Measurements from ENCODE around the gene SNAPC4.

Gene SNAPC4

DNA sequence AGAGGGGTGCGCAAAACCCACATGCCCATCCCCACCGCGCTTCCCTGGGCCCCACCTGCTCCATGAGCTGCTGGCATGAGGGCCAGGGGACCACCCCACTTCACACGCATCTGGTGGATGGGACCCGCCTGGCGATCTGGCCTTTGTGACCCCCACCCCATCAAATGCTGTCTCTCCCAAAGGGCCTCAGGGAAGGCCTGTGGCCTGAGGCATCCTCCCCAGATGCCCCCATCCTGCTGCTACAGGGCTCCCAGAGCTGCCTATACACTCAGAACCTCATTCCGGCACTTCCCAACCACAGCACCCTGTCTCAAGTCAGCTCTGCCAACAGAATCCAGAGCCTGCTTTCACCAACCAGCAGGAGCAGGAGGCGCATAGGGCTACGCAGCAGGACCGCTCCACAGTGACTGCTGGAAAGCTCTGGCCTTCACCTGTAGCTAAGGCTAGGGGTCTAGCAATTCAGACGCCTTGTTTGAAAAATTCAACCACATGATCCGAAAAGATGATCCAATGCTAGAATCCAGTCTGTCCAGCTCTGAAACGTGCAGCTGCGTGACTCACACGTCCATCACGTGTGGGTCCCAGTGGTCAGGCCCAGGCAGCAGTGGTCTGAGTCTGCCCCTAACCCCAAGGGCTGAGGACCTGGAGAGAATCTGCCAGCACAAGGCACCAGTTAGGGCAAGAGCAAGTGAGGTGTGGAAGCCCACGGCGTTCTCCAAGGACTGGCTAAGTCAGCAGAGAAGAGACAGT, 1.4 kb upstream of the SNAPC4 start:
- TF ChIP-seq, protein P1, sequence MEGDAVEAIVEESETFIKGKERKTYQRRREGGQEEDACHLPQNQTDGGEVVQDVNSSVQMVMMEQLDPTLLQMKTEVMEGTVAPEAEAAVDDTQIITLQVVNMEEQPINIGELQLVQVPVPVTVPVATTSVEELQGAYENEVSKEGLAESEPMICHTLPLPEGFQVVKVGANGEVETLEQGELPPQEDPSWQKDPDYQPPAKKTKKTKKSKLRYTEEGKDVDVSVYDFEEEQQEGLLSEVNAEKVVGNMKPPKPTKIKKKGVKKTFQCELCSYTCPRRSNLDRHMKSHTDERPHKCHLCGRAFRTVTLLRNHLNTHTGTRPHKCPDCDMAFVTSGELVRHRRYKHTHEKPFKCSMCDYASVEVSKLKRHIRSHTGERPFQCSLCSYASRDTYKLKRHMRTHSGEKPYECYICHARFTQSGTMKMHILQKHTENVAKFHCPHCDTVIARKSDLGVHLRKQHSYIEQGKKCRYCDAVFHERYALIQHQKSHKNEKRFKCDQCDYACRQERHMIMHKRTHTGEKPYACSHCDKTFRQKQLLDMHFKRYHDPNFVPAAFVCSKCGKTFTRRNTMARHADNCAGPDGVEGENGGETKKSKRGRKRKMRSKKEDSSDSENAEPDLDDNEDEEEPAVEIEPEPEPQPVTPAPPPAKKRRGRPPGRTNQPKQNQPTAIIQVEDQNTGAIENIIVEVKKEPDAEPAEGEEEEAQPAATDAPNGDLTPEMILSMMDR (IDR thresholded peaks at IDR 0.05; ENCODE audit: low read depth, low read length): no peak
- no peak overlapping the region for H3K4me3 ChIP-seq (replicated peaks in 1 of 2; ENCODE audit: low read depth in 2 of 2, low read length in 2 of 2)
- DNase-seq (ENCODE audit: low read depth in 2 of 2): no peak

- peak overlapping the region; percentile 67 to 72 for H3K4me3 ChIP-seq (replicated peaks in 1 of 2; ENCODE audit: low read depth in 2 of 2, low read length in 2 of 2)
- DNase-seq (ENCODE audit: low read depth in 2 of 2): peak; percentile 23 to 24
- TF ChIP-seq, protein P1 (IDR thresholded peaks at IDR 0.05; ENCODE audit: low read depth, low read length): no peak
These were observed 563 bp downstream of the SNAPC4 start for GRCh38 chr9:136399176-136400037.

DNA sequence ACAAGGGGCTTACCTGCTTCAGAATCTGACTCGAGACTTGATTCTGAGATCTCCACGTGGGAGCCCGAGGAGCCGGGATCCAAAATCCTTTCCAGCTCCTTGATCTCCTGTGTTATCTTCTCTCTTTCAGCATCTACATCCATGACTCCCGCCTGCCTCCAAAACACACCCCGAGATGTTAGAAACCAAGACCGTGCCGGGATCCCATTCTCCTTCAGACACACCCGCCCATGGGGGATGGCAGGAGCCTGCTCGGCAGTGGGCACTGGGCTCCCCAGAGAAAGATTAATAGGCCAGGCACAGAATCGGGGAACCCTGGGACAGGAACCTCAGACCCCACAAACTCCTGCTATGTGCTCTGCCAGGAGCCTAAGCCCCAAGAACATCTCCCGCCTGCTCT, 1.7 kb downstream of the SNAPC4 start:
- no peak overlapping the region for H3K4me3 ChIP-seq (replicated peaks in 1 of 2; ENCODE audit: low read depth in 2 of 2, low read length in 2 of 2)
- no peak for DNase-seq (ENCODE audit: low read depth in 2 of 2)
- TF ChIP-seq, protein P1 (IDR thresholded peaks at IDR 0.05; ENCODE audit: low read depth, low read length): no peak

DNA sequence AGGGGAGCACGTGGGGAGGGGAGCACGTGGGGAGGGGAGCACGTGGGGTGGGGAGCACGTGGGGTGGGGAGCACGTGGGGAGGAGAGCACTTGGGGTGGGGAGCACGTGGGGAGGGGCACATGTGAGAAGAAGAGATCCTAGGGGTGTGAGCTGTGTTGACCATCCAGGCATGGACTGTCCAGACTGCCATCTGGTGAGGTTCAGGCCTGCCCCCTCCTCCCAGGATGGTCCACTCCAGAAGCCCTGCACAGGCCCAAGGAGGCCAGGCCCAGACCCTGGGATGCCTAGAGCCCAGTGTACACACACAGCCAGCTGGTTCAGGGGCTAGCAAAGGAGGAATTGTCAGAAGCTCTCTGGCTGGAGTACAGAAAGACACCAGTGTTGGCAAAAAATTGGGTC, 2.3 kb downstream of the SNAPC4 start:
- no peak for DNase-seq (ENCODE audit: low read depth in 2 of 2)
- TF ChIP-seq, protein P1 (IDR thresholded peaks at IDR 0.05; ENCODE audit: low read depth, low read length): no peak
- H3K4me3 ChIP-seq (replicated peaks in 1 of 2; ENCODE audit: low read depth in 2 of 2, low read length in 2 of 2): no peak overlapping the region

DNA sequence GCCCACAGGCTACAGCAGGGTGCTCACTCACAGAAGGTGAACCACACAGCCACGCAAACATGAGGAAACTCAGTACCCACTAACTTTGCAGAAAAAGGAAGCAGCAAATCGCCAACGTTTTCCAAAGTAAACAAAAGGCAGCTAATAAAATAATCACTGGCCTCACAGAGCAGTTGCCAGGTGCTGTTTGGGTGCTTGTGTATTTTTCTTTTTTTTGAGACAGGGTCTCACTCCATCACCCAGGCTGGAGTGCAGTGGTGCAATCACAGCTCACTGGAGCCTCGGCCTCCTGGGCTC, 3.8 kb downstream of the SNAPC4 start:
- no peak overlapping the region for H3K4me3 ChIP-seq (replicated peaks in 1 of 2; ENCODE audit: low read depth in 2 of 2, low read length in 2 of 2)
- no peak for DNase-seq (ENCODE audit: low read depth in 2 of 2)
- TF ChIP-seq, protein P1 (IDR thresholded peaks at IDR 0.05; ENCODE audit: low read depth, low read length): no peak

- DNase-seq (ENCODE audit: low read depth in 2 of 2): no peak
- no peak overlapping the region for H3K4me3 ChIP-seq (replicated peaks in 1 of 2; ENCODE audit: low read depth in 2 of 2, low read length in 2 of 2)
These were observed 4.4 kb downstream of the SNAPC4 start for GRCh38 chr9:136395345-136396218.

More at GRCh38 chr9:136395345-136396218, 4.4 kb downstream of the SNAPC4 start:
- TF ChIP-seq, protein P1 (IDR thresholded peaks at IDR 0.05; ENCODE audit: low read depth, low read length): no peak
